CD4-positive, CD25-positive, alpha-beta regulatory T cell (primary cell): ENCODE data around the gene OPCML. TPM values are rescaled to one million over a fixed set of nuclear protein-coding genes. Genes with fewer than 3 reads are reported as not detected.

ENCODE experiments used
- ATAC-seq, 2 donors: fragments of 150-1000 bp; cut with Tn5 transposase; one replicate each; pipeline ENCODE4 v1.10.0; 2021; ENCODE audit warnings: low read depth in 2 of 2, moderate number of reproducible peaks in 2 of 2, moderate library complexity in 1 of 2
- DNase-seq, 3 donors: peaks; one replicate each; pipeline versions ENCODE4 v3.0.0 to v3.0.0-alpha.2; 2012 to 2022; ENCODE audit warnings: mixed read lengths in 1 of 3
- H3K27ac ChIP-seq: one replicate; pipeline ENCODE4 v1.7.0; 2013; ENCODE audit warnings: mild to moderate bottlenecking, low read length; ENCODE audit not compliant: insufficient read depth, poor library complexity, severe bottlenecking
- H3K27me3 ChIP-seq: one replicate; pipeline ENCODE4 v1.7.0; 2013; ENCODE audit warnings: low read length; ENCODE audit not compliant: control insufficient read depth, insufficient read depth
- H3K36me3 ChIP-seq: one replicate; pipeline ENCODE4 v1.7.0; 2013; ENCODE audit warnings: mild to moderate bottlenecking, low read length, moderate library complexity; ENCODE audit not compliant: control insufficient read depth, insufficient read depth
- H3K4me1 ChIP-seq: 2 replicates; pipeline ENCODE4 v1.7.0; 2013; ENCODE audit warnings: mild to moderate bottlenecking, low read length; ENCODE audit not compliant: insufficient read depth, control insufficient read depth, poor library complexity, severe bottlenecking
- H3K4me3 ChIP-seq: one replicate; pipeline ENCODE4 v1.7.0; 2013; ENCODE audit warnings: low read depth, mild to moderate bottlenecking, low read length, moderate library complexity
- H3K9me3 ChIP-seq, 2 experiments: 1 replicate in 1 of 2; 2 replicates in 1 of 2; pipeline ENCODE4 v1.7.0; 2013; ENCODE audit warnings: low read length in 2 of 2, mild to moderate bottlenecking in 1 of 2, moderate library complexity in 1 of 2; ENCODE audit not compliant: control insufficient read depth in 2 of 2
- H3K27ac Mint-ChIP-seq, 3 donors: one replicate each; pipeline ENCODE4 v1.8.0; 2020 to 2022; ENCODE audit warnings: mild to moderate bottlenecking in 3 of 3, mixed read lengths in 3 of 3, moderate library complexity in 2 of 3
- H3K27me3 Mint-ChIP-seq: one replicate; pipeline ENCODE4 v1.8.0; 2022; ENCODE audit warnings: mild to moderate bottlenecking, mixed read lengths
- H3K36me3 Mint-ChIP-seq: one replicate; pipeline ENCODE4 v1.8.0; 2020; ENCODE audit warnings: mixed read lengths
- H3K4me1 Mint-ChIP-seq, 4 donors: one replicate each; pipeline ENCODE4 v1.8.0; 2020 to 2022; ENCODE audit warnings: mixed read lengths in 4 of 4, mild to moderate bottlenecking in 1 of 4
- H3K4me3 Mint-ChIP-seq, 4 donors: one replicate each; pipeline ENCODE4 v1.8.0; 2020 to 2022; ENCODE audit warnings: mild to moderate bottlenecking in 4 of 4, mixed read lengths in 4 of 4, moderate library complexity in 3 of 4
- H3K9me3 Mint-ChIP-seq, 7 donors: one replicate each; pipeline ENCODE4 v1.8.0; 2020 to 2022; ENCODE audit warnings: mixed read lengths in 7 of 7, mild to moderate bottlenecking in 3 of 7, moderate library complexity in 2 of 7
- polyA plus RNA-seq, 4 donors: library from polyadenylated mRNA; unstranded; fragments of 300-500 nt; fragmentation: Illumina TruSeq; gene quantifications; one replicate each; pipeline ENCODE4 v1.2.3, GENCODE V29; 2021
- total RNA-seq: library from RNA; stranded (reverse); gene quantifications from one replicate; pipeline ENCODE4 v1.2.3, GENCODE V29; 2022

OPCML gene
- total and polyA plus RNA-seq, 5 donors from 2014 or later = not detected

DNA sequence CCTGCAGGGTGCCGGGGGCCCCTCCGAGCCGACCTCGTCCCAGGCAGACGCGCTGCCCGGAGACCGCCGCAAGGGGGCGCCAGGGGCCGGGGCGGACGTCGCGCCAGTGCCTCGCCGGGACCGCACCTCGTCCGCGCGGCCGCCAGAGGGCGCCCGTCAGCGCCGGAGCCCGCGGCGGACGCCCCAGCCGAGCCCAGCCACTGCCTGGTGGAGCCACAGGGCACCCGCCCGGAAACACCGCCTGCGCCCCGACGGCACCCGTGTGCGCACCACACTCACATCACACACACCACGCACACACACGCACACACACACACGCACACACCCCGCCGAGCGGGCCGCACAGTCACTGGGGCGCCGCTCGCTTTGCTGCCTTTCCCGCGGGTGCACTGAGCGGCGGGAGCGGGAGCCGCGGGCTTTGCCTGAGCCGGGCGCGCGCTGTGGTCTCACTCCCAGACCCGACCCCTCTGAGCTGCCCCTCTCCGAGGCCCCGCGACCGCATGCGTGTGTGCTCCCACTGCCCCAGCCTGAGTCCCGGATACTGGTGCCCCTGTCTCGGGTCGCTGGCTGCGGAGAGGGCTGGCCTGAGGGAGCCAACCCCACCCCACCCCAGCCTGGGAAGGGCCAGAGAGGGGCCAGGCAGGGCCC lies 449.3 kb downstream of the OPCML start:
- peak; percentile 64 to 66 for ATAC-seq
- no peak overlapping the region for H3K4me3 Mint-ChIP-seq

DNA sequence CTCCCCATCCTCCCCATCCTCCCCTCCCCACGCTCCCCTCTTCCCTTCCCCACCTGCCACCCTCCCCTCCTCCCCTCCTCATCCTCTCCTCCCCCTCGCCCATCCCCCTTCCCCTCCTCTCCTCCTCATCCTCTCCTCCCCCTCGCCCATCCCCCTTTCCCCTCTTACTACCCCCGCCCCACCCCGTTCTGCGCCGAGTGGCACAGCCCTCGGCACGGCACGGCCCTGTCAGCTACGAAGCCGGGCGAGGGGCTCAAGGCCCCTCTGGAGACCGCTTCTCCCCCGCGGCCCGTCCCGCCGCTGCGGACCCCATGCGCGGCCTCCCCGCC lies 449.9 kb downstream of the OPCML start:
- DNase-seq (no peak), ATAC-seq (no peak)
- Mint-ChIP-seq H3K4me1 (peaks cover 0 to 6% (median 3%) of the 10 kb centered on the region in 4 donors), H3K27me3 (peaks cover 16% of the 10 kb centered on the region), H3K27ac (no peak overlapping the region), H3K9me3 (peaks cover 0 to 10% (median 0%) of the 10 kb centered on the region in 7 donors), H3K36me3 (no peaks in the 10 kb centered on the region), H3K4me3 (no peak overlapping the region)
- Histone ChIP-seq H3K27ac (no peak overlapping the region), H3K27me3 (peaks cover 6% of the 10 kb centered on the region), H3K4me1 (peaks cover 6% of the 10 kb centered on the region), H3K4me3 (no peak overlapping the region), H3K9me3 (no peaks in the 10 kb centered on the region), H3K36me3 (no peaks in the 10 kb centered on the region)

More for the DNA sequence above, 449.3 kb downstream of the OPCML start:
- peaks cover 20% of the 10 kb centered on the region for H3K27me3 Mint-ChIP-seq
- H3K27ac Mint-ChIP-seq = no peak overlapping the region
- peak; percentile 7 to 68 (median 19) for DNase-seq
- peaks cover 0 to 10% (median 0%) of the 10 kb centered on the region in 7 donors for H3K9me3 Mint-ChIP-seq
- H3K36me3 Mint-ChIP-seq = no peaks in the 10 kb centered on the region
- no peak overlapping the region for H3K27ac ChIP-seq
- H3K36me3 ChIP-seq = no peaks in the 10 kb centered on the region
- peaks cover 6% of the 10 kb centered on the region for H3K27me3 ChIP-seq
- peaks cover 6% of the 10 kb centered on the region for H3K4me1 ChIP-seq
- no peaks in the 10 kb centered on the region for H3K9me3 ChIP-seq
- H3K4me3 ChIP-seq = no peak overlapping the region
- H3K4me1 Mint-ChIP-seq = peaks cover 0 to 6% (median 3%) of the 10 kb centered on the region in 4 donors

DNA sequence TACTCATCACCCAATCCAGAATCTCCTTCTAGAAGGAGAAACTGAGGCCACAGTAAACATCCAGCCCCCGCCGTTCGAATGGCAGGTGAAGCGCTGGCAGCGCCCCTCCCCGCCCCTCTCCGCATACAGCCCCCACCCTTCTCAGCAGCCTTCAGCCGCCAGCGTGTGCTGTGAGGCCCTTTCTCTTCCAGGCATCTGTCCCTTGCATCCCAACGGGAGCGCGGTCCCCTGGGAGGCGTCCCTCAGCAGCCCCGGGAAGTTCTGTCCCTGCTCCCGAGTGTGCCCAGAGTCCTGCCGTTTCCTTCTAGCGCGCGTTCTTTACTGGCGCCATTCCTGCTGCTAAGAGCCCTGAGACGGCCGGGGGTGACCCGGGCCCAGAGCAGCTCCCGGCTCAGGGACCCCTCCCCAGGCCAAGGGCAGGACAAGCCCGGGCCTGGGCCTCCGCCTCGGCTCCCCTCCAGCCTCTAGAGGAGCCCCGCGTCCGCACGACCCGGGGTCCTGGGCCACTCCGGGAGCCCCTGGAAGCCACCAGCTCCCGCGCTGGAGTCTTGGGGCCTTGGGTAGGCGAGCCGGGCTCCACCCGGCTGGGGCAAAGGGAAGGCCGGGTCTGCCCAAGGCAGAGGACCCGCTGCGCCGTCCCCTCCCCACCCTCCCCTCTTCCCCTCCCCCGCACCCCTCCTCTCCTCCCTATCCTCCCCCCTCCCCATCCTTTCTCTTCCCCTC lies 450.4 kb downstream of the OPCML start:
- no peaks in the 10 kb centered on the region for H3K36me3 Mint-ChIP-seq
- H3K9me3 ChIP-seq = no peaks in the 10 kb centered on the region
- no peak for ATAC-seq
- no peaks in the 10 kb centered on the region for H3K36me3 ChIP-seq
- H3K4me1 ChIP-seq = peaks cover 6% of the 10 kb centered on the region
- H3K4me1 Mint-ChIP-seq = peaks cover 0 to 6% (median 3%) of the 10 kb centered on the region in 4 donors
- no peak overlapping the region for H3K27ac Mint-ChIP-seq
- no peak overlapping the region for H3K4me3 Mint-ChIP-seq
- H3K27ac ChIP-seq = no peak overlapping the region
- peaks cover 0 to 10% (median 0%) of the 10 kb centered on the region in 7 donors for H3K9me3 Mint-ChIP-seq
- H3K27me3 Mint-ChIP-seq = peaks cover 16% of the 10 kb centered on the region
- no peak overlapping the region for H3K4me3 ChIP-seq
- DNase-seq = no peak
- H3K27me3 ChIP-seq = peaks cover 6% of the 10 kb centered on the region

DNA sequence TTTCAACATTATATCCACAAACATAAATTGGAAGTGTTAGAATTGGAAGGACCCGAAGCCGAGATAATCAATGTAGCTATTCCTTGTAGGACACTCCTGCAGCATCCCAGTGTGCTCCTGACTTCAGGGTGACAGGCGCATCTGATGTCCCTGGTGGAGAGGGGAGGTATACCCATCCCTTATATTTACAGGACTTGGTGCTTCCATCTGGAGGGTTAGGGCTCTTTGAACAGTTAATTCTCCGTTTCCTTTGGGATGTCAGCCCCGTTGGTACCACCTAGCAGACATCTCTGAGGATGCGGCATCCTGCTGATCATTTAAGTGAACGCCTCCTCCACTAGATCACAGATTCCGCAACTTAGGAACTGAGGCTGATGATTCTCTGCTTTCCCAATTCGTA lies 451.3 kb downstream of the OPCML start:
- Mint-ChIP-seq H3K4me3 (peak overlapping the region in 1 of 4 donors; percentile 49), H3K4me1 (peaks cover 0 to 6% (median 3%) of the 10 kb centered on the region in 4 donors), H3K9me3 (peaks cover 0 to 6% (median 0%) of the 10 kb centered on the region in 7 donors), H3K27ac (no peak overlapping the region), H3K27me3 (peaks cover 16% of the 10 kb centered on the region), H3K36me3 (no peaks in the 10 kb centered on the region)
- no peaks in the 10 kb centered on the region for H3K9me3 ChIP-seq
- no peak for ATAC-seq
- H3K36me3 ChIP-seq = no peaks in the 10 kb centered on the region
- no peak overlapping the region for H3K4me3 ChIP-seq
- peaks cover 6% of the 10 kb centered on the region for H3K4me1 ChIP-seq
- no peak overlapping the region for H3K27ac ChIP-seq
- peaks cover 6% of the 10 kb centered on the region for H3K27me3 ChIP-seq
- no peak for DNase-seq

DNA sequence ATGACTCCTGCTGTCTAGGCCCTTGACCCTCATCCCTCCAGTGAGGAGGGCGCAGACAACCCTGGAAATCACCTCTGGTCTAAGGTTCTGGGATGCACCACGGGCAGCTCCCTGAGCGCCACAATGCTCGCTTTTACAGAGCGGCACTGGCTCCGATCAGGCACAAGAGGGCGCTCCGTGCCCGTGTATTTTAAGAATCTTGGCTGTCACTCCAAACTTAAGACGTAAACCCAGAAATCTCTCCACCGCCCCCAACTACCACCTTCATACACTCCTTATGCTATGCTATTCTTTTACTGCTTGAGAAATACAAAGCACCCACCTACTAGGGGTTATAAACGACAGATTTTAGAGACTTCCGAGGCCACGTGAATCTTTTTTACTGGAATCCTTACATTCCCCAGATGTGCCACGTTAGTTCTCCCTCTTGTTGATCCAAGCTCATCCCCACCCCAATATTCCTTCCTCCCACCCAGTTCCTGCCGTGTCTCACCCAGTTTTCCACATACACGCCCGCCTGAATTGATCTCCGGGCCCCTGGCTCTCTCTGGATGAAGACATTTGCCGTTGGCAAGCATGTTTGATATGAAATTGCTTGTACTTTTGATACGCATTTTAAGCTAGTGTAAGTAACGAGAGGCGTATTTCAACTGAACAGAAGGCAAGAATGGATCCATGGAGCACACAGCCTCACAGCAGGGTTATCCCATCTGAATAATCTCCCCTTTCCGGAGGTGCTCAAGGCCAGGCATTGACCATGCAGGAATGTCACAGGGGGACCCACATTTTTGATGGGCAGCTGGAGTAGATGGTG lies 453.5 kb downstream of the OPCML start:
- Histone ChIP-seq H3K9me3 (no peaks in the 10 kb centered on the region), H3K36me3 (no peaks in the 10 kb centered on the region), H3K27ac (no peak overlapping the region), H3K4me1 (peaks cover 6% of the 10 kb centered on the region), H3K27me3 (no peaks in the 10 kb centered on the region), H3K4me3 (no peak overlapping the region)
- H3K27me3 Mint-ChIP-seq = peaks cover 7% of the 10 kb centered on the region
- H3K9me3 Mint-ChIP-seq = peaks cover 0 to 6% (median 0%) of the 10 kb centered on the region in 7 donors
- H3K4me3 Mint-ChIP-seq = no peak overlapping the region
- no peak overlapping the region for H3K27ac Mint-ChIP-seq
- H3K36me3 Mint-ChIP-seq = no peaks in the 10 kb centered on the region
- peak in 1 of 3 donors; percentile 38 for DNase-seq
- no peak for ATAC-seq
- H3K4me1 Mint-ChIP-seq = peaks cover 0 to 3% (median 0%) of the 10 kb centered on the region in 4 donors

DNA sequence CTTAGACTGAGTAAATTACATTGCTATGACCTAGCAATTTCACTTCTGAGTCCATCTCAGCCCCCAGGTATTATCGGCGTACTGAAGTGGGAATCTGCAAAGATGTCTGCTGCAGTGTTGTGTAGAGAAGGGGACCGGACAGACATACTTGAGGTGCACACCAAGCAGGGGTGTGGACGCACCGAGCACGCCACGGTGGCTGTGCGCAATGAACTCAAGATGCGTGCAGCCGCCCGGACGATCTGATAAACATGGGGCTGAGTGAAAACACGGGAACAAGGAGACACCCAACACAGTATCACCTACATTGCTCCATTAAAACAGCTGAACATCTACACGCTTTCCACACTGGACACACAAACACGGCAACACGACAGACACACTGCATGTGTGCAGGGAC lies 454.3 kb downstream of the OPCML start:
- Histone ChIP-seq H3K9me3 (no peaks in the 10 kb centered on the region), H3K4me3 (no peak overlapping the region), H3K4me1 (peaks cover 1% of the 10 kb centered on the region), H3K27me3 (no peaks in the 10 kb centered on the region), H3K36me3 (no peaks in the 10 kb centered on the region), H3K27ac (no peak overlapping the region)
- H3K27me3 Mint-ChIP-seq = peaks cover 7% of the 10 kb centered on the region
- H3K4me1 Mint-ChIP-seq = no peaks in the 10 kb centered on the region
- ATAC-seq (no peak), DNase-seq (no peak)
- peaks cover 0 to 6% (median 0%) of the 10 kb centered on the region in 7 donors for H3K9me3 Mint-ChIP-seq
- H3K36me3 Mint-ChIP-seq = no peaks in the 10 kb centered on the region
- no peak overlapping the region for H3K27ac Mint-ChIP-seq
- no peak overlapping the region for H3K4me3 Mint-ChIP-seq

DNA sequence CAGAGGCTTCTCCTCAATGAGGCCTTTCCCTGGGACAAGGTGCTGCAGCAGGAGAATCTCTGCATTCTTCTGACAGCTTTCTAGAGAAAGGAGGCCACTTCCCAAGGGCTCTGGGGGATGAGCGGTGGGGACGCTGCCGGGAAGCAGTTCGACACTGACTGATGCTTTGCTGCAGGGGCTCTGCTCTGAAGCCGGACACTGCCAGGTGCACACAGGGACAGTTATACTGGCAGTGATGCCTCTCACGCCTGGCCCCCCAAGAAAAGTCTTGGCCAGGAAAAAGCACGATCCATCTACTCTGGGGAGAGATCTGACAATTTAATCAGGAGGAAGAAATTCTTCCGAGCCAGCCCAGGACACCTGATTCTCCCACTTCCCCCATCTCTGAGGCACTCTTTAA lies 456.9 kb downstream of the OPCML start:
- Mint-ChIP-seq H3K27ac (no peak overlapping the region), H3K36me3 (no peaks in the 10 kb centered on the region), H3K9me3 (peaks cover 0 to 4% (median 0%) of the 10 kb centered on the region in 7 donors), H3K4me1 (no peaks in the 10 kb centered on the region), H3K4me3 (no peak overlapping the region), H3K27me3 (peaks cover 7% of the 10 kb centered on the region)
- H3K27ac ChIP-seq = no peak overlapping the region
- H3K9me3 ChIP-seq = no peaks in the 10 kb centered on the region
- no peak for DNase-seq
- H3K4me3 ChIP-seq = no peak overlapping the region
- no peaks in the 10 kb centered on the region for H3K4me1 ChIP-seq
- H3K27me3 ChIP-seq = no peaks in the 10 kb centered on the region
- ATAC-seq = no peak
- no peaks in the 10 kb centered on the region for H3K36me3 ChIP-seq
